ENCODE measurements around the gene OGFR. TPM values are rescaled to one million over a fixed set of nuclear protein-coding genes. Genes with fewer than 3 reads are reported as not detected.
A peak's percentile ranks its signal among the peaks of the same experiment; 100 is the strongest.

OGFR gene
- total RNA-seq, 1 donor from 2014 or later, result 52.7 TPM

DNA sequence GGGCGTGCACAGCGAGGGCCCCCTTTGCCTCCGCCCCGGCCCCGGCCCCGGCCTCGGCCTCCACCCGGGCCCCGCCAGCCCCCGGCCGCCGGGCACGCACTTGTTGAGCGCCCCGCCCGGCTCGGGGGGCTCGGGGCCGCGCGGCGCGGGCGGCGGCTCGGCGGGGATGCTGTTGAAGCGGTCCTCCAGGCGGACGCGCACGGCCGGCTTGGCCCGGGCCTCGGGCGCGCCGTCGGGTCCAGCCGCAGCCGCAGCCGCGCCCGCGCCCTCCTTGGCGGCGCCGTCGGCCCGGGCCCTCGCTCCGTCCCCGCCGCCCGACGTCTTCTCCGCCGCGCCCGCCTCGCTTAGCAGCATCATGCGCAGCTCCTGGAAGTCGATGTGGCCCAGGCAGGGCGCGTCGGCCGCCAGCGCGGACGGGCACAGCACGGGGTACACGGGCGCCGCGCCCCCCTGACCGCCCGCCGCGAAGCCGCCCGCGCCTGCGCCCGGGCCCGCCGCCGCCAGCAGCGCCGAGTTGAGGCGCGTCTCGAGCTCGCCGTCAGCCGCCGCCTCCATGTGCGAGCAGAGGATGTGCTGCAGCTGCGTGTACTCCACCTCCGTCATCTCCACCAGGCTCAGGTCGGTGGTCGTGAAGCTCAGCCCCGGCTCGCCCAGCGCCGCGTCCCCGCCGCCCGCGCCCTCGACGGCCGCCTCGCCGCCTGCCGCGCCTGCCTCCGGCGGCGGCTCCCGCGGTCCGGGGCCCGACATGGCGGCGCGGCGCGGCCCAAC is 56.5 kb downstream of the OGFR start:
- intact Hi-C loops (cut with DNase I), result no loop called here

GRCh38 chr20:62861726-62862336 is 57.2 kb downstream of the OGFR start, which contains the start of gene TCFL5:
TCFL5 (minus strand) TSS chr20:62861822; CDS start chr20:62861670, 152 bp downstream.
- DNase-seq (ENCODE audit: low spot score), result peak; percentile 95
- intact Hi-C loops (cut with DNase I), result no loop called here
- ATAC-seq, result peak; percentile 97

More for the DNA sequence above, 56.5 kb downstream of the OGFR start:
- DNase-seq (ENCODE audit: low spot score), result no peak
- no peak for ATAC-seq

Other genes starting within 250 kb of the OGFR start
- 31.1 TPM for gene SLCO4A1, start 162.3 kb upstream of the OGFR start, total RNA-seq
- gene NTSR1, start 96.0 kb upstream of the OGFR start, total RNA-seq, result 0.09 TPM
- gene MRGBP, start 8.4 kb upstream of the OGFR start, total RNA-seq, result 10.4 TPM
- gene COL9A3, start 12.2 kb downstream of the OGFR start, total RNA-seq, result 69.6 TPM
- 14.6 TPM for gene TCFL5, start 57.0 kb downstream of the OGFR start, total RNA-seq
- 60.9 TPM for gene DIDO1, start 121.7 kb downstream of the OGFR start, total RNA-seq
- gene GID8, start 133.3 kb downstream of the OGFR start, total RNA-seq, result 27.2 TPM
- 3.8 TPM for gene SLC17A9, start 147.9 kb downstream of the OGFR start, total RNA-seq
- gene BHLHE23, start 202.1 kb downstream of the OGFR start, total RNA-seq, result not detected

All from sciatic nerve (tissue), 2 donors.